Embryonic facial prominence (tissue), 1 donor: ENCODE data around the gene TCOF1.

Experiments
- DNase-seq: peaks from one replicate; pipeline ENCODE4 v3.0.0-alpha.2; 2016; ENCODE audit errors: extremely low spot score

TCOF1 gene, protein sequence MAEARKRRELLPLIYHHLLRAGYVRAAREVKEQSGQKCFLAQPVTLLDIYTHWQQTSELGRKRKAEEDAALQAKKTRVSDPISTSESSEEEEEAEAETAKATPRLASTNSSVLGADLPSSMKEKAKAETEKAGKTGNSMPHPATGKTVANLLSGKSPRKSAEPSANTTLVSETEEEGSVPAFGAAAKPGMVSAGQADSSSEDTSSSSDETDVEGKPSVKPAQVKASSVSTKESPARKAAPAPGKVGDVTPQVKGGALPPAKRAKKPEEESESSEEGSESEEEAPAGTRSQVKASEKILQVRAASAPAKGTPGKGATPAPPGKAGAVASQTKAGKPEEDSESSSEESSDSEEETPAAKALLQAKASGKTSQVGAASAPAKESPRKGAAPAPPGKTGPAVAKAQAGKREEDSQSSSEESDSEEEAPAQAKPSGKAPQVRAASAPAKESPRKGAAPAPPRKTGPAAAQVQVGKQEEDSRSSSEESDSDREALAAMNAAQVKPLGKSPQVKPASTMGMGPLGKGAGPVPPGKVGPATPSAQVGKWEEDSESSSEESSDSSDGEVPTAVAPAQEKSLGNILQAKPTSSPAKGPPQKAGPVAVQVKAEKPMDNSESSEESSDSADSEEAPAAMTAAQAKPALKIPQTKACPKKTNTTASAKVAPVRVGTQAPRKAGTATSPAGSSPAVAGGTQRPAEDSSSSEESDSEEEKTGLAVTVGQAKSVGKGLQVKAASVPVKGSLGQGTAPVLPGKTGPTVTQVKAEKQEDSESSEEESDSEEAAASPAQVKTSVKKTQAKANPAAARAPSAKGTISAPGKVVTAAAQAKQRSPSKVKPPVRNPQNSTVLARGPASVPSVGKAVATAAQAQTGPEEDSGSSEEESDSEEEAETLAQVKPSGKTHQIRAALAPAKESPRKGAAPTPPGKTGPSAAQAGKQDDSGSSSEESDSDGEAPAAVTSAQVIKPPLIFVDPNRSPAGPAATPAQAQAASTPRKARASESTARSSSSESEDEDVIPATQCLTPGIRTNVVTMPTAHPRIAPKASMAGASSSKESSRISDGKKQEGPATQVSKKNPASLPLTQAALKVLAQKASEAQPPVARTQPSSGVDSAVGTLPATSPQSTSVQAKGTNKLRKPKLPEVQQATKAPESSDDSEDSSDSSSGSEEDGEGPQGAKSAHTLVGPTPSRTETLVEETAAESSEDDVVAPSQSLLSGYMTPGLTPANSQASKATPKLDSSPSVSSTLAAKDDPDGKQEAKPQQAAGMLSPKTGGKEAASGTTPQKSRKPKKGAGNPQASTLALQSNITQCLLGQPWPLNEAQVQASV (N-terminal part only)

DNA sequence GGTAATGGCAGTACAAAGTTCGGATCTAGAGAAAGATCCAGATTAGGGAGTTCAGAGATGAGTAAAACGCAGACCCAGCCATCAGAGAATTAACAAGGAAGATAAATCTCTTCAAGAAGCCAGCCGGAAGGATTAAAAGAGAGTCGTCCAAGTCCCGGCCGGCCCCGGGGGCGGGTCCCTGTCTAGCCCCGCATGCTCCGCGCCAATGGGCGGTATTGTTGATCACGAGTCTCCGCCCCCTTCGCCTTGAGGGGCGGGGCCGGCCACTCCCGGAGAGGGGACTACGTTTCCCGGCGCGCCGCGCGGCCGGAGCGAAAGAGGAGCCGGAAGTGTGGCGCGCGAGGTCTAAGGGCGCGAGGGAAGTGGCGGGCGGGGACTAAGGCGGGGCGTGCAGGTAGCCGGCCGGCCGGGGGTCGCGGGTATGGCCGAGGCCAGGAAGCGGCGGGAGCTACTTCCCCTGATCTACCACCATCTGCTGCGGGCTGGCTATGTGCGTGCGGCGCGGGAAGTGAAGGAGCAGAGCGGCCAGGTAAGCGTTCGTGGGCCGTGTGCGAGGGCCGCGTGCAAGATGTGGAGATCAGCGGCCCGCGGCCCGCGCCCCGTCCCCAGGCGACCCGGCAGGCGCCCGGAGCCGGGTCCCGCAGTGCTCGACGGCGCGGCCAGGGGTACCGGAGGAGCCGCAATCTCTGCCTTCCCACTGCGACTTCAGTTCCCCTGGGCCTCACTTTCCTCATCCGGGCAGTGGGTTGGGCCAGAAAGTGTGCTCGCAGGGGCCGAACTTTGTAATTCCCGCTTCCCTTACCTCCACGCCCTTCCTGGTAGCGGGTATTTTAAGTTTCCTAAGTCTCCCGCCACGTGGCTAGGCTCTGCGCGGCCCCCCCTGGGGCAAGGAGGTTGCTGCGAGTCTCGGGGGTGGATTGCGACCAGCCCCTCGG is at the start of gene TCOF1:
TCOF1 (plus strand) TSS at position 372 of the 935 bp plus-strand sequence; CDS start at position 422, 50 bp downstream.
- DNase-seq = peak; percentile 83

DNA sequence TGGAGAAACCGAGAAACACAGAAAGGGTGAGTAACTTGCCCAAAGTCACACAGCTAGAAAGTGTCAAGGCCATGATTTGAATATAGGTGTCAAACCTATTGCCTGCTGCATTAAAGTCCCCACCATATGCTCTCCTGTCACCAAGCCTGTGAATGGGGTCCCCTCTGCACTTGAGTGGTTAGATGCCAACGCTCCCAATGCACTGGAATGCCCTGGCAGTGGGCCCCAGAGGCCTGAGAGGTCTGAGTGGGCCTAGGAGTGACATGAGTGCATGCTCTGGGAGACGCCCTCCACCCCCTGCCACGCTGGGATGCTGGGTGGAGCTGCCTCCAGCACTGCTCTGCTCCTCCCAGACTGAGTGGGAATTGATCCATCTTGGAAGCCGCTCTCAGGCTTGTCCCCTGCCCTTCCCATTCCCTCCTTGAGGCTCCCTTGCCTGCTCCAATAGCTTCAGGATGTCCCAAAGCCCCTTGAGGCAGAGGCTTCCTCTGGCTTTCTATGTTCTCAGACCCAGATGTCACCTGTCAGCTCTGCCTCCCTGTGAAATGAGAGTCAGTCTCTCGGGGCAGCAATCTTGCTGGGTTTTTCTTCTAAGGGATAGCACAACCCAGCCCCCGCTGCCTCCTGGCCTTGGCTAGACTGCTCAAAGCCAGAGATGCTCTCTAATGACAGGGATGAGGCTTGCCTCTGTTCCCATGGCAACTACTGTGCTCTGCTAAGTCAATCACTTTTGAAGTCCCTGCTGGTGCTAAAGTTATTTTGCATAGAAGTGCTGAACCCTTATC is 48.2 kb upstream of the TCOF1 start:
- DNase-seq = no peak

DNA sequence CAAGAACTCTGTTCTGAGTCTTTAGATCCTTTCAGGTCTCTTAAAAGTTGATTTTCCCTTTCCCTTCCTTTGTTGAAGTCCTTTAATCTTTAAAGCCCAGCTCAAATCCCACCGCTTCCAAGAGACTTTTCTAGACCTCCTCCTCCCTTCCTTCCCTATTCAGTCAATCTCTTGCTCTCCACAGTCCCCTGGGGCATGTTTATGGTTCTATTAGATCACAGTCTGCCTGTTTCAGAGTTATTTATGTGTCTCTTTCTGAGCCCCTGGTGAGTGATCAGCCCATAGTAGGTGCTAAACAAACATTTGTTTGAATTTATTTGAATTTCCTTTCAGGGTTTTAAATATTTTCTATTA is 47.6 kb upstream of the TCOF1 start:
- no peak for DNase-seq

DNA sequence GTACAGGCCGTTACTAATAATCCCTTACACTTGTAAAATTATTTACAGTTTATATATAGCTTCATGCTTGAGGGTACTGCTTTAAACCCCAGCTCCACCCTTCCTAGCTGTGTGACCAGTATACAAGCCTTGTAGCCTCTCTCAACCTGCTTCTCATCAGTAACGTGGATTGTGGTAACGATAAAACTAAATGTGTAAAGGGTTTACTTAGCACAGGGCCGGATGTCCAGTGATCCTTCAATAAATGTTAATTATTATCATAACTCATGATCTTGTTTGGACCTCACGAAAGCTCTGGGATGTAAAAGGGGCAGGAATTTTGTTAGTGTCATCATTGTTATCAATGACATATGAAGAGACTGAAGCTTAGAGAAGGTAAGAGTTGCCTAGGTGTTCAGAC is 47.3 kb upstream of the TCOF1 start:
- no peak for DNase-seq

DNA sequence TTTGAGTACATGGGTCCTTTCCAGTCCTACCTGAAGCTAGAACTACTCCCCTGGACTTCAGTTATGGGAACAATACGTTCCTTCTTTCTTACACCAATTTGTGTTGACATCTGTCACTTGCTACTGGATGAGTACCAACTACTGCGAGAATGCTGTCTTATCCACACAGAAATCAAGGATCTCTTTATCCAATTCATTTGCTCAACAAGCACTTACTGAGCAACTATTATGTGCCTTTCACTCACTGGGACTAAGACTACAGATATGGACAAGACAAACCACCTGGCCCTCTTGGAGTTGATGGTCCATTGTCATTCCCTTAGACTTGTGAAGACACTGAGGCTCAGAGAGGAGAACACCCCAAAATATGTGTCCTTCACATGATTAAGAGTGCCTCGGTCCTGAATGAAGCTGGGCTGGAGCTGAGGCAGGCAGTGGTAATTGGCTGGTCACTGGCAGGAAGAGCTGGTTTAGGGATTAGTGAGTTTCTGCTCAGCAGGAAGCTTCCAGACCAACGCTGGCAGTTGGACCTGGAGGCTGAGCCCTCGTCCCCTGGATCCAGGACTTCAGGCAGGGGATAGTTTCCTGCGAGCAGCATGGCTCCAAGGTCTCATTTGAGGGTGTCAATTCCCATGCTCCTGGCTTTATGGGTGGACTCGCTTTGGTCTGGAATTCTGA is 46.3 kb upstream of the TCOF1 start:
- DNase-seq = no peak

DNA sequence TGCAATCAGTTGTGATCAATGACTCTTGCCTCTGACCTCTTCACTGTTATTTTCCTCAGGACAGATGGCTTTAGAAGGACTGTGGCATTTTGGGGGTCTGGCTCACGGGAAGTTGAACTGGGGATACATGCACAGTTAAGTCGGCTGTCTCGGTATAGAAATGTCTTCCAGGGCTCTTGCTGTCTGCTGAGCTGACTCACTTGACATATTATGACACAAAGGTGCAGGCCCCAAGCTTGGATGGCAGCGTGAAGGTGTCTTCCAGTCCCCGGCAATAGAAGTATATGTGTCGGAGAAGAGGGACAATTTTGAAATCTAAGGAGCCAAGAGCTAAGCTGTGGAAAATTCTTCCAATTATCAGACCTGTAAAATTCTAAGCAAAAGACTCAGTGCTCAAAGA is 45.0 kb upstream of the TCOF1 start:
- DNase-seq = no peak

DNA sequence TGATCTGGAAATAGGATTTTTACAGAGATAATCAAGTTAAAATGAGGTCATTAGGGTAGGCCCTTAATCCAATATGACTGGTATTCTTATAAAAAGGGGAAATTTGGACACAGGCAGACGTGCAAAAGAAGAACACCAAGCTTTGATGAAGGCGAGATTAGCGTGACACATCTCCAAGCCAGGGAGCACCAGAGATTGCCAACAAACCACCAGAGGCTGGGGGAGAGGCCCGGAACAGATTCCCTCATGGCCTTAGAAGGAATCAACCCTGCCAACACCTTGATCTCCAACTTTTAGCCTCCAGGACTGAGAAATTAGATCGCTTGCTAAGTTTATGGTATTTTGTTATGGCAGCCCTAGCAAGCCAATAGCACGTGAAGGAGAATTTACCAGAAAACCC is 44.0 kb upstream of the TCOF1 start:
- DNase-seq = no peak

DNA sequence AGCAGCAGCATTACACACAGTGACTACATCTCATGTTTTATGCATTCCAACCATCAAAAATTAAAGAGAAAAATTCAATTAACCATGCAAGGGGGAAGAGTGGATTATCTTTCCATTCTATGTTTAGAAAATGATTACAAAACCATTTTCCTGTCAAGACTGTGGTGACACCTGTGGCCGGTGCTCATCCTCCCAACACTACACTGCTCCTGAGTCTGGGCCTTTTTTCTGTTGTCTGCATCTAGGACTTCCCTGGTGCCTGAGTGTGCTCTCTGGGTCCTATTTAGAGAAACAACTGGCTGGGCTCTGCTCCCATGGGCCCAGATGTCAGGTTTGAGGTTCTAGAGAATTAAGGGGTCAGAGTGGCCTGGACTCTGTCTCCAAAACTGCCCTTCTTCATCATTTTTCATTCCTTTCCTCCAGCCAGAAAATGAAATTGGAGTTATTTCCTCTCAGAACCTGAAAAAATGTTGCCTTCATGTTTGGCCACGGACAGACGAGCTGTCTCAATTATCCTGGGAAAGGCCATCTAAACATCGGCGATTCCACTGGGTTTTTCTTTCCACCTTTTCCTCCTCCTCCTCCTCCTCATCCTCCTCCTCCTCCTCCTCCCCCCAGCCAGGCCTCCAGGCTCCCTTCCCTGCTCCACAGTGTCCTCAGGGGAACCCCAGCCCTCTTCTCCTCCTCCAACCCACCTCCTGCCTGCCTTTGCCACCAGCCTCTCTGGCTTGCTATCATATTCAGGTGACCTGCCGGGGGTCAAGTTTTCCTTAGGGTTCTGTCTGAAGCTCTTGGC is 43.4 kb upstream of the TCOF1 start:
- DNase-seq = no peak

DNA sequence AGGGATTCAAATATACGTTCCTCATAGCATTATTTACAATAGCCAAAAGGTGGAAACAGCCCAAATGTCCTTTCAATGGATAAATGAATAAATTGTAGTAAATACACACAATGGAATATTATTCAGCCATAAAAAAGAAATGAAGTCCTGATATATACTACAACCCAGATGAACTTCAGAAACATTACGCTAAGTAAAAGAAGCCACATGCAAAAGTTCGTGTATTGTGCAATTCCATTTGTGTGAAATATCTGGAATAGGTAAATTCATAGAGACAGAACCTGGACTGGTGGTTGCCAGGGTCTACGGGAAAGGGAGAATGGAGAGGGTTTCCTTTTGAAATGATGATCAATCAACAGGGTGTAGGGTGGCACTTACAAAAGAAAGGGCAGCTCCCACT is 42.3 kb upstream of the TCOF1 start:
- DNase-seq = no peak

DNA sequence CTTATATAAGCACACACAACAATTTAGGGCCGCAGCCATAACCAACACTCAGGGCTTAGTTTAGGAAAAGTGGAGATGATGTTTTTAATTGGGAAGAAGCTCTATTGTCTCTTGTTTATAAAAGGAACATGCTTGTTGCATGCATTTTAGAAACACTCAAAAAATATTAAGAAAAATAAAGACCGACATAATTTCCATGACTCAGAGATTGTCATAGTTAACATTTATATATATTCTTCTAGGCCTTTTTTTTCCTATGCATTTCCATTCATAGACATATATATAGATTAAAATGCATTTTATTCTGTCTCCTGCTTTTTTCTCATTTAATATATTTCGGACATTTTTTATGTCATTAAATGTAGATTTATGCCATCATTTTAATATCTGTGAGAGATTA is 41.2 kb upstream of the TCOF1 start:
- DNase-seq = no peak

DNA sequence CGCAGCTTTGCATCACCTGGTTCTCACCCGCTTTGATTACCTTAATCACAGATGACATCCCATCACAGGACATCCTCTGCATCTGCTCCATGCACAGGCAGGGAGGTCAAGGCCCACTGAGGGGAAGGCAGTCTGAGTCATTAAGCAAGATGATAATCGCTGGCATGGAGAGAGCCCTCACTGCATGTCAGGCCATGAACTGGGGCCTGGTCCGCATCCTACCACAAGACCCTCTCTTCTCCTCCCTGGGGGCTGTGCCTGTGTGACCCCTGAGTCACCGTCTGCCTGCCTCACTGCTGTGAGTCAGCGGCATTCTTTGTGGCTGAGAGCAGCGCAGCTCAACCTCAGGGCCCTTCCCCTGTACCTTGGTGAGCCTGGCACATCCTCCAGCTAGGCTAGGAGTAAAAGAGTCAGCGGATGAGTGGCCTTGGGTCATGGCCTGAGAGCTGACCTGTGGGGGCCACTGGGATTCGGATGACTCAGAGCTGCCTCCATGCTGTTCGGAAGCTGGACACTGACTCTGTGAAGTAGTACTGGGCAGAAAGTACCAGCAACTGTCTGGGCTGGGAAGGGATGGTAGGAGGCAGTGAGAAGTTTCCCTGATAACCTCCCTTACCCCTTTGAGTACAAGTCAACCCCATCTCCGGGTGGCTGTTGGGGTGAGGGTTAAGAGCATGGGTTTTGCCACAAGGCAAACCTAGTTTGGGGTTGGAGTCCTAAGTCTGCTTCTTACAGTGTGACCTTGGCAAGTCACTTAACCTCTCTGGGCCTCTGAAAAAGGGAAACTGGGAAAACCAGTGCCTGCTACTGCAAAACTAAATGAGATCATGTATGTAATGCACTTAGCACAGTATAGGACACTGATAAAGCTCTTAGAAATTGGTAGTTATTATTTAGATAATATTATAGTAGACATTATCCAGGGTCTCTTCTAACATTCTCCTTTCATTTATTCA is 40.2 kb upstream of the TCOF1 start:
- DNase-seq = no peak

DNA sequence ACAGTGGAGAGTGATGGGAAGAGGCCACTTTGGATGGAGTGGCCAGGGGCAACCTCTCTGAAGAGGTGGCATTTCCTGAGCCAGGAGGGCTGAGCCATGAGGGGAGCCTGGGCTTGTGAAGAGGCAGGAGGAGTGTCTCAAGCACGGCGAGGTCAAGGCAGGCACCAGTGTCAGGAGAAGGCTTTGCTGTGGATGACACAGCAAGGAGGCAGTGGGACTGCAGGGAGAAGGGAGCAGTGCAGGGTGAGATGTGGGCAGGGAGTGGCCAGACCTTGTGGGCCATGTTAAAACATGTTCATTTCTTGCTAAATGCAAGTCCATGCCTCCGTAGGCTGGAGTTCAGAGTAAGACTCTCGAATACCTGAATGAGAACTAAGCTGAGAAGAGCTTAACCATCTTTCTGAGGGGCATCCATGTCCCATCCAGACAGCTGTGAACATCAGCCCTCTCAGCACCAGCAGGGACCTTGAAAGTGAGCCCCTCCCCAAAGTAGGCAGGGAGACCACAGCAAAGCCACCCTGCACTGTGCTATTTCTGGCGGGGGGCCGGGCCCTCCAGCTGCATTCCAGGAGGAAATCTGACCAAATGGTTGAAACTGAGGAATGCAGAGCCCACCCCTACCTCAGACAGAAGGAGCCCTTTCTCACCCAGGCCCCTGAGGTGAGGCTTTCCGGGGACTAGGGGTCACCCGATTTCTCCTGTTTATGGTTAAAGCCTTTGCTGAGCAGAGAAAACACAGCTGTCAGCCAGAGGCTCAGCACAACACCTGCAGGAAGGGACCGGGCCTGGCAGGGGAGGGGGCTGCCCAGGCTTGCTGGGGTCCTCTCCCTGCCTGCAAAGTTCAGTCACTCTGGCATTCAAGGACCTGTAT is 38.6 kb upstream of the TCOF1 start:
- no peak for DNase-seq

DNA sequence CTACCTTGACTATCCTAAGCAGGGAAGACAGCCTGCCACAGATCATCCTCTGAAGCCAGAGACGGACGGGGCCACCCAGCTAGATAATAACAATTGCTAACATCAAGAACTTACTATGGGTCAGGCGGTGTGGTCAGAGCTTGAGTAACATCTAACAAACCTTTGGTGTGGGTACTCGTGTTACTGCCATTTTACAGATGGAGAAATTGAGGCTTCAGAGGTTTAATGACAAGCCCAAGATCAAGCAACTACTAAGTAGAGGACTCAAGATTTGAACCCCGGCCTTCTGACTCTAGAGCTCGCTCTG is 38.1 kb upstream of the TCOF1 start:
- no peak for DNase-seq

DNA sequence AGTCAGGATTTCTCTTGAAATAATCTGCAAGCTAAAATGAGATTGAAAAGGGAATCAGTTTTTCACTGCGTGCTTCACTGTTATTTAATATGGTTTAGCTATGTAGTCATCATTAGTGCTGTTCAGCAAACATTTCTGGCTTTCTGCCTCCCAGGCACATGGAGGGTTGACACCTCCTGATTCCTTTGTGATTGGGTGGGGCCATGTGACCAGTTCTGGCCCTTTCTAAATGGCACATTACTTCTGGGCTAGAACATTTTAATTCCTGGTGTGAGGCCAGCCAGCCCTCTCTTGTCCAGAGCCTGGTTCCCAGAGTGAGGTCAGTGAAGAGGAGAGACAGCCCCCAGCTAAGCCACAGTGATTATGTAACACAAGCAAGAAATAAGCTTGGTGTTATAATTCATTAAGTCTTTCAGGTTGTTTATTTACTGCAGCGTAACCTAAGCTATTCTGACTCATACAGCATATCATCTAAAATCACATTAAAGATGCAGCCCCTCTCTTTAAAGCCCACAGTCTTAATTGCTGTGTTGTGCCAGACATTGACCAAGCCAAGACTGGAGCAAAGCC is 37.4 kb upstream of the TCOF1 start:
- no peak for DNase-seq

DNA sequence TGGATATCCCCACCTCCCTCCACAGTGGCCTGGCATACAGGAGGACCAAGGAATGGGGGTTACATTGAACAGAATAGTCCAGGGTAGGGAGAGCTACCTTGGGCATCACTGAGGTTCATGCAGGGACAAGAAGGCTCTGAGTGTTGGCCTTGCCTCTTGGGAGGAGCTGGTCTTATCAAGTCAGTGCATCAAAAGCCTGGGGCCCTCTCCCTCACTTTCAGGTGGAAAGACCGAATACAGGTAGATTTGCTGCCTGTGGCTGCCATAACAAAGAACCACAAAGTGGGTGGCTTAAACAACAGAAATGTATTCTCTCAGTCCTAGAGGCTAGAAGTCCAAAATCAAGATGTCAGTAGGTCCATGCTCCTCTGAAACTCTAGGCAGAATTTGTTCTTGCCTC is 36.3 kb upstream of the TCOF1 start:
- no peak for DNase-seq

DNA sequence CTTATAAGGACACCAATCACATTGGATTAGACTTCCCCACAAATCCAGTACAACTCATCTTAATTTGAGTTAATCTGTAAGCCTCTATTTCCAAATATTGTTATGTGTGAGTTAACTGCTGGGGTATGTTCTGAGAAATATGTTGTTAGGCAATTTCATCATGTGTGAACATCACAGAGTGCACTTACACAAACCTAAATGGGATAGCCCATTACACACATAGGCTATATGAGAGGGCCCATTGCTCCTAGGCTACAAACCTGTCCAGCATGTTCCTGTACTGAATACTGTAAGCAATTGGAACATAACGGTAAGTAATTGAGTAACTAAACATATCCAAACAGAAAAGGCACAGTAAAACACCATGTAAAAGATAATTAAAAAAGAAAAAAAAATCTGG is 35.7 kb upstream of the TCOF1 start:
- no peak for DNase-seq

DNA sequence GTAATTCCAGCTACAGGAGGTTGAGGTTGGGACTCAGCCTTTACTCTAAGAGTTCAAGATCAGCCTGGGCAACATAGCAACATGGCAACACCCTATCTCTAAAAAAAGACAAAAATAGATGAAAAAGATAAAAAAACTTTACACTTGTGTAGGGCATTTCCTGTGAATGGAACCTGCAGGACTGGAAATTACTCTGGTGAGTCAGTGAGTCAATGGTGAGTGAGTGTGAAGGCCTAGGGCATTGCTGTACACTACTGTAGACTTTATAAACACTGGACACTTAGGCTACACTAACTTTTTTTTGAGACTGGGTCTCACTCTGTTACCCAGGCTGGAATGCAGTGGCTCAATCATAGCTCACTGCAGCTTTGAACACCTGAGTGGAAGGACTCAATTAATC is 35.3 kb upstream of the TCOF1 start:
- DNase-seq = no peak
